Measurements from ENCODE around the gene CSNK2A1. TPM values are rescaled to one million over a fixed set of nuclear protein-coding genes. Genes with fewer than 3 reads are reported as not detected.

Gene CSNK2A1
- total RNA-seq, 1 donor from 2014 or later = 135 TPM

GRCh38 chr20:564192-564591 is 20.6 kb upstream of the CSNK2A1 start:
- no peak for DNase-seq (ENCODE audit: low read depth, low spot score)

DNA sequence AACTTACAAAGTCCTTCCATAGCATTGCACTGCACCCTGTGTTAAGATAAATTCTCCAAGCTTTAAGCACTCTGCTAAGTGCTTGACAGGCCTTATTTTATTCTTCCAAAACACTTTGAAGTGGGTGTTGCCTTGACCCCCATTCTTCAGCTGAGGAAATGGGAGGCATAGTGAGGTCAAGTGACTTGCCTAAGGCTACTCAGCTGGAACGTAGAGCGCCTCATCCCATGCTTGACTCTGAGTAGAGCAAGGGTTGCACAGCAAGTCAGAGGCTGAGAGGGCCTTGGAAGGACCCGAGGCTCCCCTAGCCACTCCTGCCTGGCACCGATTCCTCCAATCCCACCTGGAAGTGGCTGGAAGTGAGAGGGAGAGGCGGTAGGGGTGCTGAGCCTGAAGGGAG is 19.6 kb upstream of the CSNK2A1 start:
- no peak for DNase-seq (ENCODE audit: low read depth, low spot score)

- no peak for DNase-seq (ENCODE audit: low read depth, low spot score)
Measured at GRCh38 chr20:562232-562897, 18.8 kb upstream of the CSNK2A1 start.

GRCh38 chr20:561437-562231 is 18.0 kb upstream of the CSNK2A1 start:
- peak; percentile 27 for DNase-seq (ENCODE audit: low read depth, low spot score)

DNA sequence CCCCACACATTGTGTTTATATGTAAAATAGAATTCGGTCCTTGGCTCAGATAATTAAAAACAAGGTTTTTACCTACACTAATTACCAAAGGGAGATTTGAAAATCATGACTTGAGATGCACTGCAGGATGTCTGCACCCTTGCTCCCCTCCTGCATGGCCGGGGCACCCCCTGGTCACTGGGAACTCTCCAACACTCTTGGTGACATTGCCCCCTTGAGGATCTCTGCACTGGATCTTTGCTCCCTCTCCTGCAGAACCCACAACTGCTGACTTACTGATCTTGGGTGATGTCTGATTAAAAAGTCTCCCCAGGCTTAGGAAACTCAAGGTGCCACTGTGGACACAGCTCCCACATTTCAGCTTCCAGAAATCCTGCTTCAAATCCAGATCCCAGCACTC is 17.1 kb upstream of the CSNK2A1 start:
- DNase-seq (ENCODE audit: low read depth, low spot score) = no peak

GRCh38 chr20:558117-558516 is 14.5 kb upstream of the CSNK2A1 start:
- DNase-seq (ENCODE audit: low read depth, low spot score) = no peak

DNA sequence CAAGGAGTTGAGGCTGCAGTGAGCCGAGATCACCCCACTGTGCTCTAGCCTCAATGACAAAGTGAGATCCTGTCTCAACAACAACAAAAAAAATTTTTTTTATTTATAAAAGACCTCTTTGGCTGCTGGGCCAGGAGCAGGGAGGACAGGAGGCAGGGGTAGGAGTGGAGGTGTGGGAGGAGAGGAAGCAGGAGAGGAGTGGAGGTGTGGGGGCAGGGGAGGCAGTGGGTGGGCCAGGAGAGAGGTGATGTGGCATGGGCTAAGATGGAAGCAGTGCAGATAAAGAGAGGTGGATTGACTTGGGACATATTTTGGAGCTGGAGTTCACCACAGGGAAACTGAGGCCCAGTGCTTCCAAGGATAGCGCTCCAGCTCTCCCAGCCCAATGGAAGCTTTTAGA is 13.4 kb upstream of the CSNK2A1 start:
- no peak for DNase-seq (ENCODE audit: low read depth, low spot score)

DNA sequence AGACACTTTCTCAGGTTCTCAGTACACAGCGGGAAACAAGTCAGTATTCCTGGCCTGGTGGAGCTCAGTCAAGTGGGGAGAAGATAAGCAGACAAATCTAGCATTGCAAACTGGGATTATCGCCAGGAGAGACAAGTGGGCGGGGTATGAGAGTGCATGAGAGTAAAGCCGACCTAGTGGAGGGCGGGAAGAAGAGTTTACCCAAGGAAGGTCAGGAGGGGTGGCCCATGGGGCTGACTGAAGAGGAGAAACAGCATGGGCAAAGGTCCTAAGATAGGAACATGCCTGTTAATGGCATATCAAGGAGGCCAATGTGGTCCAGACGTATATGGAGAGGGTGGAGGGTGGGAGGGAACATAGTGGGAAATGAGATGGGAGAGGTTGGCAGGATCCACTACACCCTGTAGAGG is 12.4 kb upstream of the CSNK2A1 start:
- no peak for DNase-seq (ENCODE audit: low read depth, low spot score)

DNA sequence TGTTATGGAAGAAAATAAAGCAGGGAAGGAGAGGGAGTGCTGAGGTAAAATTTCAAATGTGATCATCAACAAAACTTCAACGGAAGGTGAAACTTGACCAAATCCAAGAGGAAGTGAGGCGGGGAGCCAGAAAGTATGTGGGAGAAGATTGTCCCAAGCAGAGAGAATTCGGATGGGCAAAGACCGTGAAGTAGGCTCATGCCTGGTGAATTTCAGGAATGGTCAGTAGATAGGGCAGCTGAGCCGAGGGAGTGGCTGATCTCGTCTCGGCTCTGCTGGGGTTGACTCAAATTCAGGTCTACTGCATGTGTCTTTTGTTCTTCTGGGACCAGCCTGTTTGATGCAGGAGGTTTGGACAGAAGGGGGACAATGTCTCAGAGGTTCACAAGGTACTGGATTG is 7.0 kb upstream of the CSNK2A1 start:
- DNase-seq (ENCODE audit: low read depth, low spot score) = no peak

- no peak for DNase-seq (ENCODE audit: low read depth, low spot score)
Measured at GRCh38 chr20:549722-550496, 6.3 kb upstream of the CSNK2A1 start.

DNA sequence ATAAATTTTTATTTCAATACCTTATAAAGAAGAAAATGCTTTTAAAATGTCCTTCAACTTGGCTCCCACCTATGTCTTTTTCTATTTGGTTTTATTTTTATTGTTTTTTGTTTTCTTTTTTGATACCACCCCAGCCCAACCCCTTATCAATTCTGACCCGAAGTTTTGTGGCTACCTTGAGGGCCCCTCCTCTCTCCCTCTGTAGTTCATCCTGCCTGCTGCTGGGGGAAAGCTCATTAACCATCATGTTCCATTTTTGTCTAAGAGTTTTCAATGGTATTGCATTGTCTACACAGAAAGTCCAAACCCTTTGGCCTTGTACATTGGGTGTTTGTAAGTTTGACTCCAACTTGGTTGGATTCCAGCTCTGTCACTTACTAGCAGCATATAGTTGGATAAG is 5.3 kb upstream of the CSNK2A1 start:
- DNase-seq (ENCODE audit: low read depth, low spot score) = no peak

GRCh38 chr20:547394-547793 is 3.8 kb upstream of the CSNK2A1 start:
- DNase-seq (ENCODE audit: low read depth, low spot score) = no peak

DNA sequence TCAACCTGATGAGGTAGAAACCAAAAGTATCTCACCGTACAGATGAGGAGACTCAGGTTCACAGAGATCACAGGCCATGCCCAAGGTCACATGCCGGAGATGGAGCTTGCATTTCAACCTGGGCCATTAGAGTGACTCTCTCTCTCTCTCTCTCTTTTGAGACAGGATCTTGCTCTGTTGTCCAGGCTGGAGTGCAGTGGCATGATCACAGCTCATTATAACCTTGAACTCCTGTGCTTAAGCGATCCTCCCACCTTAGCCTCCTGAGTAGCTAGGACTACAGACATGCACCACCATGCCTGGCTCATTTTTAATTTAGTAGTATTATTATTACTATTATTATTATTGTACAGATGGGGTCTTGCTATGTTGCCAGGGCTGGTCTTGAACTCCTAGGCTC is 2.8 kb upstream of the CSNK2A1 start:
- DNase-seq (ENCODE audit: low read depth, low spot score) = no peak

GRCh38 chr20:544153-544725 is 649 bp upstream of the CSNK2A1 start:
- no peak for DNase-seq (ENCODE audit: low read depth, low spot score)

DNA sequence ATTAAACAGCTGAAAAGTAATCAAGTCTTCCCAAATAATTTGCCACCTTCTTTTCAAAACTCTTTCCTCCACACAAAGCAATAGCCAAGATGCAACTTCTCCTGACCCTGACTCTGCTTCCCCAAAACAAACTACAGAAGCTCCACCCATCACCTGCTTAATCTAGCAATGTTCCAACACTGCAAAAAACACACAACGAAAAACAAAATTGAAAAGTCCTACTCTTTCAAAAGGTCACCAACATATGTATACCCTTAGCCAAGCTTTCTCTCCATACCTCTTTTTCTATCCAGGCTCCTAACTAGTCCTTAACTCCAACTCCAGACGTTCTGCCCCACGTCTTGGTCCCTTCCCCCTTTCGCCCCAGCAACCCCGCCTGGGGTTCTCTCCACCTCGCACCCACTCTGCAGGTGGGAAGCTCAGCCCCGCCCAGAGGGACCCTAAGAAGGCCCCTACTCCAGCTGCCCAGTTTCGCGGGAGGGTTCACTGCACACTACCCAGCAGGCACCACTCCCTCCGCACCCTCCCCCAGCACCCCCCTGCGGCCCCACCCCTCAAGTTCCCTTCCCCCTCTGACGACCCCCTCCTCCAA is 717 bp downstream of the CSNK2A1 start:
- DNase-seq (ENCODE audit: low read depth, low spot score) = no peak

- no peak for DNase-seq (ENCODE audit: low read depth, low spot score)
Measured at GRCh38 chr20:540391-541201, 3.0 kb downstream of the CSNK2A1 start.

DNA sequence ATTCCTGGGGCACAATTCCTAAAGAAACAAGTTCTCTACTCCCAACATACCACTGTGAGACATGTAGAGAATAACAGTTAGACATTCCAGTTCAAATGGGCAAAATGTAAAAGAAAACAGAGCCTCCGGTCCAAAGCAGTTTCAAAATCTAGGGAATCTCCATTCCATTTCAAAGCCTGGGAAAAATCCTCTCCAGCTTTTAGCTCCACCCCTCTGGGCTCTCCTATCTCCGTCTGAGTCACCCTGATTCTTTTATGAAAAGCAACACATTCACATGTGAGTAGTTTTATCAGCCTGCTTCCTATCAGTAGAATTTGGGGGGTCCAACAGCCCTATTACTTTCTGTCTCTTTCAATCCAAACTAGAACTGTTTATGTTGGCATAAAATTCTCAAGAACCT is 3.7 kb downstream of the CSNK2A1 start:
- peak; percentile 29 for DNase-seq (ENCODE audit: low read depth, low spot score)

GRCh38 chr20:539191-539590 is 4.4 kb downstream of the CSNK2A1 start:
- no peak for DNase-seq (ENCODE audit: low read depth, low spot score)

DNA sequence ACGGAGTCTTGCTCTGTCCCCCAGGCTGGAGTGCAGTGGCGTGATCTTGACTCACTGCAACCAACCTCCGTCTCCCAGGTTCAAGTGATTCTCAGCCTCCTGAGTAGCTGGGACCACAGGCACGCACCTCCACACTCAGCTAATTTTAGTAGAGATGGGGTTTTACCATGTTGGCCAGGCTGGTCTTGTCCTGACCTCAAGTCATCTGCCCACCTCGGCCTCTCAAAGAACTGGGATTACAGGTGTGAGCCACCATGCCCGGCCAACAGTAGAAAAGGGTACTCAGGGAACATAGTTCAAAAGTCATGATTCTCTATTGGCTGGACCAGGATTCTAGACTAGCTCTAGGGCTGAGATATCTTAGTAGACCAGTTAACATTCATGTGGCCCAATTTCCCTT is 5.6 kb downstream of the CSNK2A1 start:
- DNase-seq (ENCODE audit: low read depth, low spot score) = no peak

GRCh38 chr20:536426-537010 is 7.1 kb downstream of the CSNK2A1 start:
- no peak for DNase-seq (ENCODE audit: low read depth, low spot score)

Data from pulmonary artery endothelial cell (primary cell).